ENCODE measurements around the gene LAYN. TPM values are rescaled to one million over a fixed set of nuclear protein-coding genes. Genes with fewer than 3 reads are reported as not detected.

The LAYN gene
- total RNA-seq, 1 donor: 48.7 TPM

DNA sequence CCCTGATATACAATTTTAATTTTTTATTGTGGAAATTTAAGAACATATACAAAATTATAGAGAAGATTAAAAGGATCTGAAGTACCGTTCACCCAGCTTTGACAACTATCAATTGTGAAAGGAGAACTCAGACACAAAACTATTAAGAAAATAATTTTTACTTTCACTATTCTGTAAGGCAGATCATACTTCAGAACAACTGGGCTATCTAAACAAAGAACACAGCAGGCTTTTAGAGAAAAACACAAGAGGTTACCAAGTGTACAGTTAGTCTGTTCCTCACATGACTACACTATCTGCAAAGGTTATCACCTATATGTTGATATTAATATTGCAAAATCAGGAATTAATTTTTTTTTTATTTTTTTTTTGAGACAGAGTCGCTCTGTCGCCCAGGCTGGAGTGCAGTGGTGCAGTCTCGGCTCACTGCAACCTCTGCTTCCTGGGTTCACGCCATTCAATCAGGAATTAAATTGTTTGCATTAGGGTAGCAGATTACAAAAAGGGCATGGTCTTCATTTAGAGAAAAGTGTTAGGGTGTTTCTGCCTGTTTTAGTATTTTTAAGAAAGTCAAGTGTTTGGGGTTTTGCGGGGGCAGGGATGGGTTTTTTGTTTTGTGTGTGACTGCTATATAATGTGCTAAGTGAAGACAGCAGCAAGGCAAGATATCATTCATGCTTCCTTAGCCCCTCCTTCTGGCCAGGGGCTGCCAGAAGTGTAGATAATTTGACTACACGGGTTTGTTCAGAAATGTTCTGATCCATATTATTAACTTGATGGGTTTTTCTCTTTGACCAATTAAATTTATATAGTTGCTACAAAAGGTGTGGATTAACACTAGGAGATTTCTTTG, 34.1 kb downstream of the LAYN start:
- no peak for DNase-seq (ENCODE audit: low read depth)
- no peak overlapping the region for H3K4me3 ChIP-seq (ENCODE audit: low read depth, low read length)
- no peak for TF ChIP-seq CTCF (IDR thresholded peaks at IDR 0.05; ENCODE audit: insufficient read depth, low read length)

DNA sequence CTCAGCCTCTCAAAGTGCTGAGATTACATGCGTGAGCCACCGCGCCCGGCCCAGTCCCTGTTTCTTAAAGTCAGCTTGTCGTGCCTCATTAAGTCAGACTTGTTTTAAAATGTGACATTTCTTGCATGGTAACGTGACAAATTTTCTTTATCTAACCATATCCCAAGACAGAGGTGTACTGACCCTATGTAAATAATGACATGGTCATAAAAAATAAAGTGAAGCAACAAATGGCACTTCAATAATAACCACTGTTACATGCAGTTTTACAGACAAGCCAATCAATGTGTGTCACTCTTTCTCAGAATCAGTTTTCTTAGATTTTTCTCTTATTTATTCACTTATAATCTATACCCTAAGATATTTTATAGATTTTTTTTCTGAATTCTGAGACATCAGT, 35.2 kb downstream of the LAYN start:
- TF ChIP-seq CTCF (IDR thresholded peaks at IDR 0.05; ENCODE audit: insufficient read depth, low read length): no peak
- DNase-seq (ENCODE audit: low read depth): no peak

DNA sequence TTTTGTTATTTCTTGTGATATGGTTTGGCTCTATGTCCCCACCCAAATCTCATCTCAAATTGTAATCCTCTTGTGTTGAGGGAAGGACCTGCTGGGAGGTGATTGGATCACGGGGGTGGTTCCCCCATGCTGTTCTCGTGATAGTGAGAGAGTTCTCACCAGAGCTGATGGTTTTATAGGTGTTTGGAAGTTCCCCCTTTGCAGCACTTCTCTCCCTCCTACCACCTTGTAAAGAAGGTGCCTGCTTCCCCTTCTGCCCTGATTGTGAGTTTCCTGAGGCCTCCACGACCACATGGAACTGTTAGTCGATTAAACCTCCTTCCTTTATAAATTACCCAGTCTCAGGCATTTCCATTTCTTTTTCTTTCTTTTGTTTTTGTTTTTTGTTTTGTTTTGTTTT, 37.3 kb downstream of the LAYN start:
- no peak overlapping the region for H3K4me3 ChIP-seq (ENCODE audit: low read depth, low read length)
- no peak for DNase-seq (ENCODE audit: low read depth)
- TF ChIP-seq CTCF (IDR thresholded peaks at IDR 0.05; ENCODE audit: insufficient read depth, low read length): no peak

More for the DNA sequence above, 35.2 kb downstream of the LAYN start:
- no peak overlapping the region for H3K4me3 ChIP-seq (ENCODE audit: low read depth, low read length)

- no peak for TF ChIP-seq CTCF (IDR thresholded peaks at IDR 0.05; ENCODE audit: insufficient read depth, low read length)
- no peak overlapping the region for H3K4me3 ChIP-seq (ENCODE audit: low read depth, low read length)
- no peak for DNase-seq (ENCODE audit: low read depth)
Observed at GRCh38 chr11:111581341-111581740, 40.8 kb downstream of the LAYN start.

- no peak for TF ChIP-seq CTCF (IDR thresholded peaks at IDR 0.05; ENCODE audit: insufficient read depth, low read length)
- peak; percentile 33 for DNase-seq (ENCODE audit: low read depth)
- no peak overlapping the region for H3K4me3 ChIP-seq (ENCODE audit: low read depth, low read length)
Observed at GRCh38 chr11:111582163-111582562, 41.6 kb downstream of the LAYN start.

GRCh38 chr11:111582881-111583280, 42.4 kb downstream of the LAYN start:
- DNase-seq (ENCODE audit: low read depth): no peak
- no peak overlapping the region for H3K4me3 ChIP-seq (ENCODE audit: low read depth, low read length)

More at GRCh38 chr11:111582881-111583280, 42.4 kb downstream of the LAYN start:
- TF ChIP-seq CTCF (IDR thresholded peaks at IDR 0.05; ENCODE audit: insufficient read depth, low read length): no peak
